B cell (primary cell): Measurements from ENCODE around the gene ARPC2.

Experiments
- EZH2 ChIP-seq: IDR thresholded peaks from 2 replicates; pipeline ENCODE4 v1.6.1; 2012; ENCODE audit warnings: borderline replicate concordance, low read depth, mild to moderate bottlenecking, moderate library complexity, low read length; ENCODE audit not compliant: insufficient read depth, poor library complexity, severe bottlenecking
- TF ChIP-seq, protein P1 (sequence below): fragments of 200-600 bp; IDR thresholded peaks from one replicate; pipeline ENCODE4 v1.8.0; 2022; ENCODE audit warnings: antibody characterized with exemption, mild to moderate bottlenecking

DNA sequence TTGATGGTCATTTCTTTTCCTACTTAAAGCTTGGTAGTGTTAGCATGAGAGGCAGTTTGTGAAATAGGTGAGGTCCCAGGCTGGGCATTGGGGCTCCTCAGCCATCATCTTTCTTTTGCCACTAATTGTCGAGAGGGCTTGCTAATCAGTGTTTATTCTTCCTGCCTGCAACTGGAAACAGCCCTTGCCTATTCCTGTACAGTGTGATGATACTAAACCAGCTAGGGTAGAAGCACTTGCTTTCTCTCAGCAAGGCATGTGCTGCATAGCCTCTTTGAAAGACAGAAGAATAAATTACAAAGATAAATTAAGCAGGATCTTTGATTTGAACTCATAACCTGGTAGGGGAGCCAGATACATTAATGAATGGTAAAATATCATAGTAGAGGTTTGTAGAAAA, 27.2 kb downstream of the ARPC2 start:
- TF ChIP-seq, protein P1, sequence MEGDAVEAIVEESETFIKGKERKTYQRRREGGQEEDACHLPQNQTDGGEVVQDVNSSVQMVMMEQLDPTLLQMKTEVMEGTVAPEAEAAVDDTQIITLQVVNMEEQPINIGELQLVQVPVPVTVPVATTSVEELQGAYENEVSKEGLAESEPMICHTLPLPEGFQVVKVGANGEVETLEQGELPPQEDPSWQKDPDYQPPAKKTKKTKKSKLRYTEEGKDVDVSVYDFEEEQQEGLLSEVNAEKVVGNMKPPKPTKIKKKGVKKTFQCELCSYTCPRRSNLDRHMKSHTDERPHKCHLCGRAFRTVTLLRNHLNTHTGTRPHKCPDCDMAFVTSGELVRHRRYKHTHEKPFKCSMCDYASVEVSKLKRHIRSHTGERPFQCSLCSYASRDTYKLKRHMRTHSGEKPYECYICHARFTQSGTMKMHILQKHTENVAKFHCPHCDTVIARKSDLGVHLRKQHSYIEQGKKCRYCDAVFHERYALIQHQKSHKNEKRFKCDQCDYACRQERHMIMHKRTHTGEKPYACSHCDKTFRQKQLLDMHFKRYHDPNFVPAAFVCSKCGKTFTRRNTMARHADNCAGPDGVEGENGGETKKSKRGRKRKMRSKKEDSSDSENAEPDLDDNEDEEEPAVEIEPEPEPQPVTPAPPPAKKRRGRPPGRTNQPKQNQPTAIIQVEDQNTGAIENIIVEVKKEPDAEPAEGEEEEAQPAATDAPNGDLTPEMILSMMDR, result no peak
- TF ChIP-seq EZH2, result no peak
